ENCODE data around the gene CCNL2. TPM values are rescaled to one million over a fixed set of nuclear protein-coding genes. Genes with fewer than 3 reads are reported as not detected.

CCNL2 gene
- total and polyA plus RNA-seq, 3 experiments from 2014 or later, result 29.0 to 124 (median 119) TPM

DNA sequence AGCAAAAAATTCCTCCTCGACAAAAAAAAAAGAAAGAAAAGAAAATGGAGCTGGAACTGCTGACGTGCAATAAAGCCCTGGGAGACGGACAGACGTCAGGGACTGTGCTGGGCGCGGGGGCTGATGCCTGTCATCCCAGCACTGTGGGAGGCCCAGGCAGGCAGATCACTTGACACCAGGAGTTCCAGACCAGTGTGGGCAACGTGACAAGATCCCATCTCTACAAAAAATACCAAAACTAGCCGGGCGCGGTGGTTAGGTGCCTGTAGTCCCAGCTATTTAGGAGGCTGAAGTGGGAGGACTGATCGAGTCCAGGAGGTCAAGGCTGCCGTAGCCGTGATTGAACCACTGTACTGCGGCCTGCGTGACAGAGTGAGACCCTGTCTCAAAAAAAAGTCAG lies 25.6 kb upstream of the CCNL2 start:
- H3K4me3 Mint-ChIP-seq, result peak overlapping the region in 1 of 7 donors; percentile 60
- Histone ChIP-seq H3K9me3 (ENCODE audit: low read length) (no peaks in the 10 kb centered on the region), H3K4me3 (ENCODE audit: low read length) (no peak overlapping the region), H3K27me3 (ENCODE audit: insufficient read depth, low read length, poor library complexity, severe bottlenecking) (no peaks in the 10 kb centered on the region), H3K4me1 (ENCODE audit: insufficient read depth, low read length) (no peaks in the 10 kb centered on the region), H3K36me3 (ENCODE audit: insufficient read depth, low read length) (no peaks in the 10 kb centered on the region), H3K27ac (ENCODE audit: low read depth, low read length) (no peak overlapping the region)
- no peak overlapping the region for H3K27ac Mint-ChIP-seq
- no peaks in the 10 kb centered on the region for H3K9me3 Mint-ChIP-seq
- ChIA-PET POLR2A (no interaction called here), CTCF (no interaction called here)
- DNase-seq, result no peak
- H3K4me1 Mint-ChIP-seq, result peaks cover 3 to 13% (median 5%) of the 10 kb centered on the region in 3 donors
- H3K27me3 Mint-ChIP-seq, result peaks cover 30 to 35% of the 10 kb centered on the region in 2 donors
- H3K36me3 Mint-ChIP-seq, result no peaks in the 10 kb centered on the region

- H3K27me3 ChIP-seq (ENCODE audit: insufficient read depth, low read length, poor library complexity, severe bottlenecking), result no peaks in the 10 kb centered on the region
- Mint-ChIP-seq H3K27me3 (peaks cover 20 to 25% of the 10 kb centered on the region in 2 donors), H3K4me1 (peaks cover 0 to 10% (median under 1%) of the 10 kb centered on the region in 3 donors), H3K36me3 (no peaks in the 10 kb centered on the region), H3K9me3 (no peaks in the 10 kb centered on the region), H3K4me3 (no peak overlapping the region), H3K27ac (no peak overlapping the region)
- ChIA-PET CTCF (no interaction called here), POLR2A (no interaction called here)
- no peak overlapping the region for H3K27ac ChIP-seq (ENCODE audit: low read depth, low read length)
- H3K36me3 ChIP-seq (ENCODE audit: insufficient read depth, low read length), result no peaks in the 10 kb centered on the region
- no peak for DNase-seq
- no peak overlapping the region for H3K4me3 ChIP-seq (ENCODE audit: low read length)
- no peaks in the 10 kb centered on the region for H3K9me3 ChIP-seq (ENCODE audit: low read length)
- H3K4me1 ChIP-seq (ENCODE audit: insufficient read depth, low read length), result no peaks in the 10 kb centered on the region
These were observed 24.1 kb upstream of the CCNL2 start for GRCh38 chr1:1423245-1423597.

DNA sequence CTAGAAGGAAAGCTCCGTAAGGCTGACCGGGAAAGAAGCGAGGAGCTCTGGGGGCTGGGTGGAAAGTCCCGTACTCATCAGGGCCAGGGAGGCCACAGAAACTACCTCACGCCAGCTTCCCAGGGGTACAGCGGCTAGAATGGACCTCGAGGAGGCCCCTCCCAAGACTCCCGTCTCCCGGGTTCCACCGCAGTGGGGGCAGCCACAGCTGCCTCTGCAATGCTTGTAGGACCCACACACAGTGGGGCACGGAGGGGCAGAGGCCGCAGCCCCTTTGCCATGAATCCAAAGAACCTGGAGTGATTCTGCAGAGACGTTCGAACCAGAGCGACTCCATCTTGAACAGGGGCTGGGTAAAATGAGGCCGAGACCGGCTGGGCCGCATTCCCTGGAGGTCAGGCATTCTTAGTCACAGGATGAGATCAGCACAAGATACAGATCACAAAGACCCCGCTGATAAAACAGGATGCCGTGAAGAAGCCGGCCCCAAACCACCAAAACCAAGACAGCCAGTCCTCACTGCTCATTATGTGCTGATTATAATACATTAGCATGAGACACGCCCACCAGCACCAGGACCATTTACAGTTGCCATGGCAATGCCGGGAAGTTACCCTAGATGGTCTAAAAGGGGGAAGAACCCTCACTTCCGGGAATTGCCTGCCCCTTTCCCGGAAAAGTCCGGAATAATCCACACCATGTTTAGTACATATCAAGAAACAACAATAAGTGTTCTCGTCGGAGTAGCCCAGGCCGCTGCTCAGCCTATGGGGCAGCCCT lies 23.5 kb upstream of the CCNL2 start:
- H3K36me3 Mint-ChIP-seq, result no peaks in the 10 kb centered on the region
- no peaks in the 10 kb centered on the region for H3K27me3 ChIP-seq (ENCODE audit: insufficient read depth, low read length, poor library complexity, severe bottlenecking)

GRCh38 chr1:1421907-1422464 lies 22.9 kb upstream of the CCNL2 start:
- H3K4me3 ChIP-seq (ENCODE audit: low read length), result no peak overlapping the region
- CTCF ChIA-PET, result no interaction called here

More for the DNA sequence above, 23.5 kb upstream of the CCNL2 start:
- CTCF ChIA-PET, result no interaction called here
- Histone ChIP-seq H3K4me3 (ENCODE audit: low read length) (no peak overlapping the region), H3K9me3 (ENCODE audit: low read length) (no peaks in the 10 kb centered on the region), H3K36me3 (ENCODE audit: insufficient read depth, low read length) (no peaks in the 10 kb centered on the region), H3K27ac (ENCODE audit: low read depth, low read length) (no peak overlapping the region), H3K4me1 (ENCODE audit: insufficient read depth, low read length) (no peaks in the 10 kb centered on the region)
- H3K27me3 Mint-ChIP-seq, result peaks cover 19 to 25% of the 10 kb centered on the region in 2 donors
- POLR2A ChIA-PET, result no interaction called here
- no peak overlapping the region for H3K4me3 Mint-ChIP-seq
- H3K27ac Mint-ChIP-seq, result no peak overlapping the region
- no peak for DNase-seq
- H3K9me3 Mint-ChIP-seq, result no peaks in the 10 kb centered on the region
- H3K4me1 Mint-ChIP-seq, result peaks cover 0 to 10% (median 0%) of the 10 kb centered on the region in 3 donors

GRCh38 chr1:1421147-1421906 lies 22.2 kb upstream of the CCNL2 start, which contains the start of gene ANKRD65:
Gene ANKRD65 (minus strand): TSS chr1:1421276. CDS start chr1:1421005, 271 bp downstream.
- POLR2A ChIA-PET, result no interaction called here
- CTCF ChIA-PET, result no interaction called here
- H3K4me3 Mint-ChIP-seq, result no peak within 1 kb of the TSS

More at GRCh38 chr1:1421907-1422464, 22.9 kb upstream of the CCNL2 start:
- POLR2A ChIA-PET, result no interaction called here
- DNase-seq, result no peak
- no peaks in the 10 kb centered on the region for H3K4me1 ChIP-seq (ENCODE audit: insufficient read depth, low read length)
- Mint-ChIP-seq H3K27me3 (peaks cover 21 to 25% of the 10 kb centered on the region in 2 donors), H3K9me3 (no peaks in the 10 kb centered on the region), H3K27ac (no peak overlapping the region), H3K4me3 (no peak overlapping the region), H3K36me3 (no peaks in the 10 kb centered on the region), H3K4me1 (peaks cover 0 to 10% (median 0%) of the 10 kb centered on the region in 3 donors)
- no peaks in the 10 kb centered on the region for H3K9me3 ChIP-seq (ENCODE audit: low read length)
- H3K36me3 ChIP-seq (ENCODE audit: insufficient read depth, low read length), result no peaks in the 10 kb centered on the region
- no peak overlapping the region for H3K27ac ChIP-seq (ENCODE audit: low read depth, low read length)
- no peaks in the 10 kb centered on the region for H3K27me3 ChIP-seq (ENCODE audit: insufficient read depth, low read length, poor library complexity, severe bottlenecking)

DNA sequence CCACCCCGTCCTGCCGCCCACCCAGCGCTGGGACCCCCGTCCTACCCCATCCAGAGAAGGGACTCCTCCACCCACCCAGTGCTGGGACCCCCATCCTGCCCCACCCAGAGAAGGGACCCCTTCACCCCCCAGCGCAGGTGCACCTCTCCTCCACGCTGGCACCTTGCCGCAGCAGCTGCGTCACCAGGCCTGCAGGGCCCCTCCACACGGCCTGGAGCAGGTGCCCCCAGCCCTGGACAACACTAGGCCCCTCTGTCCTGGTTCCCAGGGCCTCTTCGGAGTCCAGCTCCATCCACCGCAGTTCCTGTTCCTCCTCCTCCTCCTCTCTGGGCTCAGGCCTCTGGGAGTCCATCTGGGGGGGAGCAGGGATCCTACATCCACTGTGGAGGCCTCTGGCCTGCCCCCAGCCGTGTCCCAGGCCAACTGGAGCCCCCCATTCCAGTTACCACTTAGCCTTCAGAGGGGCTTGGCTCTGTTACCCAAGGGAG lies 21.6 kb upstream of the CCNL2 start:
- Mint-ChIP-seq H3K9me3 (no peaks in the 10 kb centered on the region), H3K4me3 (no peak overlapping the region), H3K36me3 (no peaks in the 10 kb centered on the region), H3K27me3 (peaks cover 21 to 22% of the 10 kb centered on the region in 2 donors), H3K27ac (no peak overlapping the region), H3K4me1 (peaks cover 0 to 6% (median 0%) of the 10 kb centered on the region in 3 donors)
- peak in 1 of 5 donors; percentile 36 for DNase-seq
- Histone ChIP-seq H3K27me3 (ENCODE audit: insufficient read depth, low read length, poor library complexity, severe bottlenecking) (no peaks in the 10 kb centered on the region), H3K27ac (ENCODE audit: low read depth, low read length) (no peak overlapping the region), H3K9me3 (ENCODE audit: low read length) (no peaks in the 10 kb centered on the region), H3K36me3 (ENCODE audit: insufficient read depth, low read length) (no peaks in the 10 kb centered on the region), H3K4me3 (ENCODE audit: low read length) (no peak overlapping the region), H3K4me1 (ENCODE audit: insufficient read depth, low read length) (no peaks in the 10 kb centered on the region)
- POLR2A ChIA-PET, result no interaction called here
- CTCF ChIA-PET, result no interaction called here

More at GRCh38 chr1:1421147-1421906, 22.2 kb upstream of the CCNL2 start, which contains the start of gene ANKRD65:
- H3K36me3 Mint-ChIP-seq, result no peaks in the 10 kb centered on the region
- Histone ChIP-seq H3K27me3 (ENCODE audit: insufficient read depth, low read length, poor library complexity, severe bottlenecking) (no peaks in the 10 kb centered on the region), H3K4me3 (ENCODE audit: low read length) (no peak within 1 kb of the TSS), H3K9me3 (ENCODE audit: low read length) (no peaks in the 10 kb centered on the region), H3K4me1 (ENCODE audit: insufficient read depth, low read length) (no peaks in the 10 kb centered on the region), H3K36me3 (ENCODE audit: insufficient read depth, low read length) (no peaks in the 10 kb centered on the region), H3K27ac (ENCODE audit: low read depth, low read length) (no peak within 1 kb of the TSS)
- peaks cover 21 to 24% of the 10 kb centered on the region in 2 donors for H3K27me3 Mint-ChIP-seq
- DNase-seq, result peak in 1 of 5 donors; percentile 38
- H3K4me1 Mint-ChIP-seq, result peaks cover 0 to 8% (median 0%) of the 10 kb centered on the region in 3 donors
- H3K27ac Mint-ChIP-seq, result no peak within 1 kb of the TSS
- H3K9me3 Mint-ChIP-seq, result no peaks in the 10 kb centered on the region

DNA sequence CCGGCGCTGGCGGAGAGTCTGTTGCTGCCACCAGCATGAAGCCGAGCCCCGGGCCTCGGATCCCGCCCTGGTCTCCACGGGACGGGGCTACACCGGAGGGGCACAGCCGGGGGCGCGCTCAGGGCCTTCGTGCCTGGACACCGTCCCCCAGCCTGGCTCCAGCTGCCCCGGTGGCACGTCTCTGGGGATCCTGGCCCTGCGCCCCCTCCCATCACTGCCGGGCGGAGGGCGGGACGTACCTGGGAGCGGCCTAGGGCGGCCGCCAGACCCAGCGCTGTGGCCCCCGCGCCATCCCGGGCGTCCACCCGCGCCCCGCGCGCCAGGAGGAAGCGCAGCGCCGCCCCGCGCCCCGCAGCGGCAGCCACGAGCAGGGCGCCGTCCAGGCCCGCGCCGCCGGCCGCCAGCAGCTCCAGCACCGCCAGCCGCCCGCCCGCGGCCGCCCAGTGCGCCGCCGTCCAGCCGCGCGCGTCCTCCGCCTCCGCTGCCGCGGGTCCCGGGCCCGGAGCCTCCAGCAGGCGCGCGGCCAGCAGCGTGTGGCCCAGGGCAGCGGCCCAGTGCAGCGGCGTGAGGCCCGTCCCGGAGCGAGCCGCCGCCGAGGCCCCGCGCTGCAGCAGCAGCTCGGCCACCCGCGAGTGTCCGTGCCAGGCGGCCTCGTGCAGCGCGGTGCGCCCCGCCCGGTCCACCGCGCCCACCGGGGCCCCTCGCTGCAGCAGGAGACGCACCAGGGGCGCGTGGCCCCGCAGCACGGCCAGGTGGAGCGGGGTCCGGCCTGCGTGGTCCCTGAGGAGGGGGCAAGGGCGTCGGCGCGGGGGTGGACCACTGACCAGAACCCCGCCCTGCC lies 20.9 kb upstream of the CCNL2 start:
- Histone ChIP-seq H3K36me3 (ENCODE audit: insufficient read depth, low read length) (no peaks in the 10 kb centered on the region), H3K27ac (ENCODE audit: low read depth, low read length) (no peak overlapping the region), H3K27me3 (ENCODE audit: insufficient read depth, low read length, poor library complexity, severe bottlenecking) (no peaks in the 10 kb centered on the region), H3K9me3 (ENCODE audit: low read length) (no peaks in the 10 kb centered on the region), H3K4me3 (ENCODE audit: low read length) (no peak overlapping the region), H3K4me1 (ENCODE audit: insufficient read depth, low read length) (no peaks in the 10 kb centered on the region)
- ChIA-PET POLR2A (no interaction called here), CTCF (no interaction called here)
- no peak overlapping the region for H3K4me3 Mint-ChIP-seq
- no peaks in the 10 kb centered on the region for H3K36me3 Mint-ChIP-seq
- H3K4me1 Mint-ChIP-seq, result peaks cover 0 to 6% (median 0%) of the 10 kb centered on the region in 3 donors
- DNase-seq, result peak in 1 of 5 donors; percentile 42
- peaks cover 17 to 18% of the 10 kb centered on the region in 2 donors for H3K27me3 Mint-ChIP-seq
- no peaks in the 10 kb centered on the region for H3K9me3 Mint-ChIP-seq
- no peak overlapping the region for H3K27ac Mint-ChIP-seq
